Measurements from ENCODE around the gene FOXRED1.

GRCh38 chr11:126253265-126253664, 15.7 kb upstream of the FOXRED1 start:
- TF ChIP-seq POLR2AphosphoS5 (IDR thresholded peaks at IDR 0.05; ENCODE audit: borderline replicate concordance, low read depth, low read length) (no peak), EZH2 (IDR thresholded peaks at IDR 0.05) (no peak)
